G401.6 (cell line): Measurements from ENCODE around the gene CHRD.

ENCODE experiments used
- FAIRE-seq: peaks from 2 replicates; lab custom pipeline; 2012; peaks lifted over from hg19 to GRCh38; lab: Jason Lieb, UNC

The CHRD gene

GRCh38 chr3:184347321-184348056 lies 32.4 kb upstream of the CHRD start:
- FAIRE-seq: no peak

GRCh38 chr3:184348057-184348382 lies 31.8 kb upstream of the CHRD start:
- FAIRE-seq: no peak

GRCh38 chr3:184349563-184350470 lies 30.0 kb upstream of the CHRD start:
- FAIRE-seq: no peak

- no peak for FAIRE-seq
Observed at GRCh38 chr3:184350618-184351017, 29.2 kb upstream of the CHRD start.

DNA sequence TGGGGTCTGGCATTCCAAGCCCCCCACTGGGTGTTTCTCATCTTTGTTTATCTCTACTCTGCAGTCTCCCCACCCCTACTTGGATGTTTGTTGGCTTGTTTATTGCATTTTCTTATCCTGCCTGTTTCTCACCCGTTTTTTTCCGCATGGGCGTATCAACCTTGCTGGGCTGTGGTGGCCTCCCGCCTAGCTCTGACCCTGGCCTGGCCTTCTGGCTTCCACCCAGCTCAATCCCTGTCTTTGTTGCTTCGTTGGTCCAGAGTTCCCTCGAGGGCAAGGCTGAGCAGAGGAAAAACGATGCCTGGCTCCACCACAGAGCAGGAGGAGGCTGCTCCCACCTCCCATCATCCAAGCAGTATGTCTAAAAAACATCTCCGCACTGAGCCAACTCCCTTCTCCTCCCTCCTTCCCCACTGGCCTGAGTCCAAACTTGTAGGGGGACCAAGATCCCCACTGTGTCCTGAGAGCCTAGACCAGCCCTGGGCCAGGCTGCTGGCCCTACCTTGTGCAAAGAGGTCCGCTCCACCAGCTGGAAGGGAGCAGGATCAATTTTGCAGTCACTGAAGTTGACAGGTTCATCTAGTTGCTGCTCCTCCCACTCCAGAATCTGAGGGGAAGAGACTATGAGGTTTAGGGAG lies 28.2 kb upstream of the CHRD start:
- FAIRE-seq: no peak

GRCh38 chr3:184352149-184352785 lies 27.6 kb upstream of the CHRD start:
- FAIRE-seq: no peak

DNA sequence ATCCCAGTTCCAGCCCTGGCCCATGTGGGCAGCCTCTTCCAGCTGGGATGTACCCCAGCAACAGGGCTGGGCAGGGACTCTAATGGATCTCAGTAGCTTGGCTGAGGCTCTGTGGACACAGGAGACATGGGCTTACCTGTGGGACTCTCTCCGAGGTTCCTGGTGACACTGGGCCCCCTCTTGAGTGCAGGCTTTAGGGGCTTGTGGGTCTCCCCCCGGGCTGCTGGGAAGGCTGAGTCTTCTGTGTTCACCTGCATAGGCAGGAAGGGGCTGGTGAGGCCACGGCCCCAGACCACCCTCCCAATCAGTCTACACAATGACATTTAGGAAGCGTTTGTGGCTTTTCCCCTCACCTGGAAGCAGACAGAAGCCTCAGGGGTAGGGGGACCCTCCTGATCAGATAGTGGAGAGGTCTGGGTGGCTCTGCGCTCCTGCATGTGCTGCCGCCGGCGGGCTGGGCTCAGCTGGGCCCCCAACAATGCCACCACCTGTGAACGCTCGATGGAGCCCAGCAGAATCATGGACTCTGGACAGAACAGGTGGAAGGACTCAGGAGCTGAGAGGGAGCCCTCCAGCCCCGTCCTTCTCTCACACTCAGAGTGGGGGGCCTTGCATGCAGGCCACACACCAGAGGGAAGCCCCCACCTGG lies 26.8 kb upstream of the CHRD start:
- FAIRE-seq: no peak

GRCh38 chr3:184353546-184353941 lies 26.3 kb upstream of the CHRD start:
- FAIRE-seq: no peak

- no peak for FAIRE-seq
Observed at GRCh38 chr3:184354121-184354728, 25.6 kb upstream of the CHRD start.

- FAIRE-seq: no peak
Observed at GRCh38 chr3:184354754-184355153, 25.1 kb upstream of the CHRD start.

GRCh38 chr3:184355261-184356040 lies 24.4 kb upstream of the CHRD start:
- FAIRE-seq: no peak

GRCh38 chr3:184357248-184358123 lies 22.4 kb upstream of the CHRD start:
- no peak for FAIRE-seq

DNA sequence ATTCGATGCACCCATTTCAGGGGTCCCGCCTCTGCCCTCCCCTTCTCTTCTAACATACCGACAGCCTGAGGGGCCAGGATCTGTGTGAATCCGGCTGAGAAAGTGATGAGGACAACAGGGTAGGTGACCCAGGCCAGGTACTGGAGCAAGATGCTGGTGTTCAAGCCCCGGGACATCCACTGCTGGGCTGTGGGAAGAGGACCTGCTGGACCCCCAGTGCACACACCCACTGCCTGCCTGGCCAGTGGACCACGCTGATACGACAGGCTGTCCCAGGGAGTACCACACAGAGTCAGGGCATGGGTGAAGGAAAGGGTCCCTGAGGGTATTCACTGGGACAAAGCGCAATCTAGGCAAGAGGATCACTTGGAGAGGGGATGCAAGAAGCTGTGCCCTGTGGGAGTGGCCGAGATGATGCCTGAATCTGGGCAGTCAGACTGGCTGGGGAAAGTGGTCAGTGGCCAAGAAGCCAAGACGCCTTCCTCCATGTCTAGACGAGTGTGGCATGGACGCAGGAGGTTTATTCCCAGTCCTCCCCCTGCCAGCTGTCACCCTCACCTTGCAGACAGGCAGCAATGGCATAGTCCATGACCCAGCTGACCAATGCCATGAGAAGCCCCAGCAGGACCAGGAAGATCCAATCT lies 21.6 kb upstream of the CHRD start:
- no peak for FAIRE-seq

- no peak for FAIRE-seq
Observed at GRCh38 chr3:184358921-184359350, 20.9 kb upstream of the CHRD start.

DNA sequence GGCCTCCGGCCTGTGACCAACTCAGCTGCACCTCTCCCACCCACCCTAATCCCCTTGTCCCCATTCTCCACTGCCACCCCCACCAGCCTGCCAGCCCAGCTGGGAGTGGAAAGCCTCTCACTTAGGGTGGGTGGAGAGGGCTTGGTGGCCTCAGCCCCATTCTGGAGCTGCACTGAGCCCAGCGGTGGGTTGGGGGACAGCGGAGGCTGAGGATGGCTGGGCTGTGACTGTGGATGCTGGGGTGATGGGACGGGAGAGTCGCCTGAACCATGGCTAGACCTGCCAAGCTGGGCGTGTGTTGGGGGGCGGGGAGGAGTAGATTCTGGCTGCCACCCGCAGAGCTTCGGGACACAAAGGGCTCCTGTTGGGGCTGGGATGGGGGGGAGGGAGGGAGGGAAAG lies 20.2 kb upstream of the CHRD start:
- FAIRE-seq: no peak

DNA sequence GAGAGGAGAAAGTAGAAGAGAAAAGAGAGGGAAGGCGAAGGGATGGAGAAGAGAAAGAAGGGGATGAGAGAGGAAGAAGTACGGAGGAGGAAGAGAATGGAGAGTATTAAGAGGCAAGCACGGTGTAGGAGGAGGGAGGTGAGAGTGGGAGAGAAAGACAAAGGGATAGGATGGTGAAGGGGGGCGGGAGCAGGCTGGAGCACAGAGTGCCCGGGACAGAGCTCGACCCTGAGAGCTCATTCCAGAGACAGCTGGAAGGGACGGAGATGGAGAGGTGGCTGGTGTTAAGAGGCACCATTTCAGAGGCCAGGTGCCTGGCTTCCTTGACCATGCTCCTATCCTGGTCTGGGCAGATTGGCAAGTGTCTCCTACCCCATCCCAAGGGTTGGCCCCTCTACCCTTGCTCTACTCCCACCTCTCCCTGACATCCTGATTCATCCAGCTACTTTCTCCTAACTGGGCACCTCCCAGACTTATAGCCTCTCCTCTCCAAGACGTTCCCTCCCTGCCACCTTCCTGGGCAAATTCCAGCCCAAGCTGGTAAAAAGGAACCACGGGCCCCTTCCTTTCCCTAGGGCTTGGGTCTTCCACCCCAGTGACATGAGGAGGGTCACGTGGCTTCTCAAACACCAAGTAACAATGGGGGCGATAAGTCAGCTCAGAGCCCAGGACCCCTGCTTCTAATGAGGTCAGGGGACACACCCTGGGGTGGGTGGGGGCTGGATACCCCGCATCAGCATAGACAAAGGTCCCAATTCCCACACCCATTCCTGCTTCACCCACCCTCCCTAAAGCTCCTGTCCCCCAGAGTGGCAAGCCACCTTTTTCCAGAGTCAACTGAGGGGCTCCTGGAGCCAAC lies 19.6 kb upstream of the CHRD start:
- no peak for FAIRE-seq

- no peak for FAIRE-seq
Observed at GRCh38 chr3:184360929-184361531, 18.8 kb upstream of the CHRD start.

GRCh38 chr3:184361532-184361931 lies 18.3 kb upstream of the CHRD start, which contains the start of the genes CLCN2 and POLR2H:
Gene CLCN2 (minus strand): TSS chr3:184361605. CDS start chr3:184361479, 126 bp downstream.
Gene POLR2H (plus strand): TSS chr3:184361710. CDS start chr3:184363493, 1,783 bp downstream.
- FAIRE-seq: no peak
